Upper lobe of left lung (tissue), 4 donors: ENCODE results near the gene GSN.

Experiments used
- CTCF ChIP-seq, 6 experiments: fragments of 450-650 bp in 4 of 6; fragments of 200-600 bp in 2 of 6; sonication (generic) in 2 of 6; IDR thresholded peaks; one replicate each; pipeline ENCODE4 v1.5.1; 2016 to 2019; ENCODE audit warnings: antibody characterized with exemption in 6 of 6
- POLR2A ChIP-seq, 4 donors: fragments of 450-650 bp; IDR thresholded peaks; one replicate each; pipeline ENCODE4 v1.5.1; 2016 to 2017; ENCODE audit warnings: antibody characterized with exemption in 4 of 4, mild to moderate bottlenecking in 2 of 4

GRCh38 chr9:121310571-121310970, 42.6 kb downstream of the GSN start:
- no peak for TF ChIP-seq POLR2A (IDR thresholded peaks at IDR 0.05)
- no peak for TF ChIP-seq CTCF (IDR thresholded peaks at IDR 0.05)
